B cell (primary cell): Measurements from ENCODE around the gene PJA1. TPM values are rescaled to one million over a fixed set of nuclear protein-coding genes. Genes with fewer than 3 reads are reported as not detected.

Source experiments
- ATAC-seq: fragments of 200-7000 bp; cut with Tn5 transposase; one replicate; pipeline ENCODE4 v1.10.0; 2021; ENCODE audit warnings: low read depth, mild to moderate bottlenecking, moderate number of reproducible peaks, moderate library complexity
- CTCF ChIA-PET: fragments of 350-600 bp; sonication (Branson Sonifier 250); formaldehyde crosslinking; loops from one replicate; lab custom pipeline; 2021; ENCODE audit warnings: antibody characterized with exemption, inconsistent platforms; lab: Charles Lee
- POLR2A ChIA-PET: fragments of 350-600 bp; sonication (Branson Sonifier 250); formaldehyde crosslinking; loops from one replicate; lab custom pipeline; 2021; ENCODE audit warnings: antibody characterized with exemption; lab: Charles Lee
- DNase-seq: peaks from one replicate; pipeline ENCODE4 v3.0.0; 2013
- H2AFZ ChIP-seq: 2 replicates; pipeline ENCODE4 v1.6.1; 2012; ENCODE audit warnings: mild to moderate bottlenecking, low read depth, low read length; ENCODE audit not compliant: insufficient read depth, poor library complexity, severe bottlenecking
- H3K27ac ChIP-seq, 2 donors: 1 replicate in 1 of 2; 2 replicates in 1 of 2; pipeline ENCODE4 v1.5.1; 2012 to 2013; ENCODE audit warnings: low read length in 2 of 2, mild to moderate bottlenecking in 2 of 2, moderate library complexity in 1 of 2
- H3K27me3 ChIP-seq, 4 experiments: fragments of 200-600 bp in 1 of 4; sonication (generic) in 1 of 4; replicated peaks in 1 of 4; 1 replicate in 2 of 4; 2 replicates in 2 of 4; pipeline versions ENCODE4 v1.6.1 to v1.7.0; 2013 to 2016; ENCODE audit warnings: low read length in 3 of 4, mild to moderate bottlenecking in 2 of 4, mixed read lengths in 1 of 4, moderate library complexity in 1 of 4; ENCODE audit not compliant: insufficient read depth in 4 of 4, control insufficient read depth in 3 of 4; ENCODE audit errors: control extremely low read depth in 1 of 4
- H3K36me3 ChIP-seq, 2 experiments: replicated peaks in 1 of 2; 1 replicate in 1 of 2; 2 replicates in 1 of 2; pipeline versions ENCODE4 v1.6.1 to v1.7.1; 2013; ENCODE audit warnings: low read length in 1 of 2; ENCODE audit not compliant: insufficient read depth in 2 of 2, control insufficient read depth in 1 of 2; ENCODE audit errors: control extremely low read depth in 1 of 2, extremely low read depth in 1 of 2
- H3K4me1 ChIP-seq, 2 donors: fragments of 200-600 bp in 1 of 2; sonication (generic) in 1 of 2; 1 replicate in 1 of 2; 2 replicates in 1 of 2; pipeline versions ENCODE4 v1.5.1 to v1.6.1; 2013 to 2017; ENCODE audit warnings: low read length in 2 of 2; ENCODE audit not compliant: control insufficient read depth in 2 of 2, insufficient read depth in 2 of 2
- H3K4me2 ChIP-seq: replicated peaks from 2 replicates; pipeline ENCODE3; 2012; ENCODE audit warnings: mild to moderate bottlenecking, low read depth, low read length; ENCODE audit not compliant: poor library complexity, severe bottlenecking
- H3K4me3 ChIP-seq, 5 experiments: fragments of 200-600 bp in 1 of 5; sonication (generic) in 1 of 5; 1 replicate in 3 of 5; 2 replicates in 2 of 5; pipeline versions ENCODE4 v1.5.1 to v1.7.0; 2011 to 2016; ENCODE audit warnings: low read length in 4 of 5, mild to moderate bottlenecking in 4 of 5, low read depth in 2 of 5, control low read depth in 1 of 5, moderate library complexity in 1 of 5; ENCODE audit not compliant: insufficient read depth in 1 of 5; ENCODE audit errors: control extremely low read depth in 1 of 5, extremely low read depth in 1 of 5
- H3K79me2 ChIP-seq: fragments of 200-600 bp; sonication (generic); one replicate; pipeline ENCODE4 v1.6.0; 2016; ENCODE audit warnings: low read length; ENCODE audit not compliant: control insufficient read depth, insufficient read depth
- H3K9ac ChIP-seq: fragments of 200-600 bp; sonication (generic); 2 replicates; pipeline ENCODE4 v1.6.1; 2017; ENCODE audit warnings: mild to moderate bottlenecking, low read length, moderate library complexity
- H3K9me3 ChIP-seq, 3 donors: one replicate each; pipeline versions ENCODE4 v1.6.1 to v1.7.1; 2013; ENCODE audit warnings: low read length in 2 of 3; ENCODE audit not compliant: control insufficient read depth in 2 of 3, insufficient read depth in 1 of 3; ENCODE audit errors: control extremely low read depth in 1 of 3
- H4K20me1 ChIP-seq: 2 replicates; pipeline ENCODE4 v1.6.0; 2012; ENCODE audit warnings: mild to moderate bottlenecking, low read length; ENCODE audit not compliant: insufficient read depth, control insufficient read depth, poor library complexity, severe bottlenecking
- H3K27ac Mint-ChIP-seq: one replicate; pipeline ENCODE4 v1.8.0; 2021; ENCODE audit warnings: mixed read lengths
- H3K27me3 Mint-ChIP-seq: one replicate; pipeline ENCODE4 v1.8.0; 2021; ENCODE audit warnings: mixed read lengths
- H3K4me1 Mint-ChIP-seq: one replicate; pipeline ENCODE4 v1.8.0; 2021; ENCODE audit warnings: mixed read lengths
- H3K4me3 Mint-ChIP-seq: one replicate; pipeline ENCODE4 v1.8.0; 2021; ENCODE audit warnings: mixed read lengths
- H3K9me3 Mint-ChIP-seq: one replicate; pipeline ENCODE4 v1.8.0; 2022; ENCODE audit warnings: mixed read lengths; ENCODE audit not compliant: insufficient read depth
- CTCF ChIP-seq: fragments of 200-600 bp; IDR thresholded peaks from one replicate; pipeline ENCODE4 v1.8.0; 2022; ENCODE audit warnings: antibody characterized with exemption, mild to moderate bottlenecking
- EZH2 ChIP-seq: IDR thresholded peaks from 2 replicates; pipeline ENCODE4 v1.6.1; 2012; ENCODE audit warnings: borderline replicate concordance, low read depth, mild to moderate bottlenecking, moderate library complexity, low read length; ENCODE audit not compliant: insufficient read depth, poor library complexity, severe bottlenecking
- WGBS: methylation state at CpG from one replicate; pipeline ENCODE4 v1.1.5; 2013; ENCODE audit warnings: missing lambda C conversion rate; ENCODE audit not compliant: insufficient coverage; 5-methylcytosine and 5-hydroxymethylcytosine counted together
- intact Hi-C: fragments of 100-400 bp; cut with micrococcal nuclease; formaldehyde crosslinking; loops from one replicate; pipeline ENCODE4 v1.10.0; 2022
- polyA plus RNA-seq: library from polyadenylated mRNA; depleted of rRNA; stranded (reverse); fragments of >200 nt; gene quantifications from 2 replicates; pipeline ENCODE4 v1.2.3, GENCODE V29; 2012
- total RNA-seq, 2 donors: library from RNA; stranded (reverse); fragments of 120-200 nt in 1 of 2; gene quantifications; 1 replicate in 1 of 2; 2 replicates in 1 of 2; pipeline versions ENCODE4 v1.2.3 to v1.2.4, GENCODE V29; 2013 to 2022

Gene PJA1
- total and polyA plus RNA-seq, 2 donors (not counting 1 experiment from before 2014, with no cell fraction given), result 17.7 to 21.3 TPM

GRCh38 chrX:69140837-69141236 lies 24.4 kb downstream of the PJA1 start:
- no peak overlapping the region for H3K9ac ChIP-seq
- ATAC-seq (no peak), DNase-seq (no peak)
- TF ChIP-seq EZH2, result no peak
- TF ChIP-seq CTCF, result no peak
- H3K27ac ChIP-seq, result no peak overlapping the region
- no peaks in the 10 kb centered on the region for H3K9me3 ChIP-seq
- CTCF ChIA-PET, result no interaction called here
- H4K20me1 ChIP-seq, result no peaks in the 10 kb centered on the region
- WGBS, result 100% methylated on average over 2 of the region's 5 CpGs
- H3K36me3 ChIP-seq, result no peaks in the 10 kb centered on the region
- H3K27me3 ChIP-seq, result peaks cover 0 to 10% (median 0%) of the 10 kb centered on the region in 4 experiments
- Mint-ChIP-seq H3K4me3 (no peak overlapping the region), H3K9me3 (no peaks in the 10 kb centered on the region), H3K27ac (no peak overlapping the region), H3K27me3 (peaks cover 3% of the 10 kb centered on the region), H3K4me1 (peaks cover 2% of the 10 kb centered on the region)
- no peaks in the 10 kb centered on the region for H3K79me2 ChIP-seq
- no peak overlapping the region for H3K4me2 ChIP-seq
- no peak overlapping the region for H2AFZ ChIP-seq
- intact Hi-C loops, result no loop called here
- no peak overlapping the region for H3K4me3 ChIP-seq
- POLR2A ChIA-PET, result no interaction called here
- H3K4me1 ChIP-seq, result no peaks in the 10 kb centered on the region

GRCh38 chrX:69139516-69139915 lies 25.7 kb downstream of the PJA1 start:
- DNase-seq (no peak), ATAC-seq (no peak)
- no peaks in the 10 kb centered on the region for H3K4me1 ChIP-seq
- POLR2A ChIA-PET, result no interaction called here
- WGBS, result 90% methylated on average over 5 of the region's 10 CpGs
- no peak overlapping the region for H3K27ac Mint-ChIP-seq
- no peaks in the 10 kb centered on the region for H3K36me3 ChIP-seq
- no peaks in the 10 kb centered on the region for H3K9me3 ChIP-seq
- no peak overlapping the region for H3K4me3 ChIP-seq
- H3K27me3 ChIP-seq, result peaks cover 0 to 10% (median 0%) of the 10 kb centered on the region in 4 experiments
- TF ChIP-seq CTCF (no peak), EZH2 (no peak)
- H3K79me2 ChIP-seq, result no peaks in the 10 kb centered on the region
- no peak overlapping the region for H3K4me2 ChIP-seq
- H3K9me3 Mint-ChIP-seq, result no peaks in the 10 kb centered on the region
- H3K4me1 Mint-ChIP-seq, result peaks cover 2% of the 10 kb centered on the region
- H2AFZ ChIP-seq, result no peak overlapping the region
- intact Hi-C loops, result no loop called here
- CTCF ChIA-PET, result no interaction called here
- H3K27ac ChIP-seq, result no peak overlapping the region
- no peaks in the 10 kb centered on the region for H4K20me1 ChIP-seq
- no peak overlapping the region for H3K9ac ChIP-seq
- H3K4me3 Mint-ChIP-seq, result no peak overlapping the region
- peaks cover 3% of the 10 kb centered on the region for H3K27me3 Mint-ChIP-seq
